GM10266 (cell line): ENCODE results near the gene RGMA.

Experiments used
- DNase-seq: peaks from one replicate; pipeline ENCODE4 v3.0.0; 2012; ENCODE audit errors: extremely low spot score
- TF ChIP-seq, protein P1 (sequence below): IDR thresholded peaks from 2 replicates; pipeline ENCODE4 v1.5.1; 2012; ENCODE audit warnings: mild to moderate bottlenecking, low read depth; ENCODE audit not compliant: control insufficient read depth, insufficient read depth; ENCODE audit errors: missing control alignments

Gene RGMA

DNA sequence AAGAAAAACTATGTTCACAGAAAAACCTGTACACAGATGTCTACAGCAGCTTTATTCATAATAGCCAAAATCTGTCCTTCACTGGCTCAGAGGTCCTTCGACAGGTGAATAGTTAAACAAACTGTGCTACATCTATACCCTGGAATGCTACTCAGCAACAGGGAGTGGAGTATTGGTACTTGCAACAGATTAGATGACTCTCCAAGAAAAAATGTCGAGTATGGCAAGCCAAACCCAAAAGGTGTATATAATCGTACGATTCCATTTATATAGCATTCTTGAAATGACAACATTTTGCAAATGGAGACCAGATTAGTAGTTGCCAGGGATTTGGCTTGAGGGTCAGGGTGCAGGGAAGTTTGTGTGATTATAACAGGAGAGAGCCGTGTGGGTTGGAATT, 22.4 kb upstream of the RGMA start:
- TF ChIP-seq, protein P1, sequence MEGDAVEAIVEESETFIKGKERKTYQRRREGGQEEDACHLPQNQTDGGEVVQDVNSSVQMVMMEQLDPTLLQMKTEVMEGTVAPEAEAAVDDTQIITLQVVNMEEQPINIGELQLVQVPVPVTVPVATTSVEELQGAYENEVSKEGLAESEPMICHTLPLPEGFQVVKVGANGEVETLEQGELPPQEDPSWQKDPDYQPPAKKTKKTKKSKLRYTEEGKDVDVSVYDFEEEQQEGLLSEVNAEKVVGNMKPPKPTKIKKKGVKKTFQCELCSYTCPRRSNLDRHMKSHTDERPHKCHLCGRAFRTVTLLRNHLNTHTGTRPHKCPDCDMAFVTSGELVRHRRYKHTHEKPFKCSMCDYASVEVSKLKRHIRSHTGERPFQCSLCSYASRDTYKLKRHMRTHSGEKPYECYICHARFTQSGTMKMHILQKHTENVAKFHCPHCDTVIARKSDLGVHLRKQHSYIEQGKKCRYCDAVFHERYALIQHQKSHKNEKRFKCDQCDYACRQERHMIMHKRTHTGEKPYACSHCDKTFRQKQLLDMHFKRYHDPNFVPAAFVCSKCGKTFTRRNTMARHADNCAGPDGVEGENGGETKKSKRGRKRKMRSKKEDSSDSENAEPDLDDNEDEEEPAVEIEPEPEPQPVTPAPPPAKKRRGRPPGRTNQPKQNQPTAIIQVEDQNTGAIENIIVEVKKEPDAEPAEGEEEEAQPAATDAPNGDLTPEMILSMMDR: no peak
- no peak for DNase-seq

DNA sequence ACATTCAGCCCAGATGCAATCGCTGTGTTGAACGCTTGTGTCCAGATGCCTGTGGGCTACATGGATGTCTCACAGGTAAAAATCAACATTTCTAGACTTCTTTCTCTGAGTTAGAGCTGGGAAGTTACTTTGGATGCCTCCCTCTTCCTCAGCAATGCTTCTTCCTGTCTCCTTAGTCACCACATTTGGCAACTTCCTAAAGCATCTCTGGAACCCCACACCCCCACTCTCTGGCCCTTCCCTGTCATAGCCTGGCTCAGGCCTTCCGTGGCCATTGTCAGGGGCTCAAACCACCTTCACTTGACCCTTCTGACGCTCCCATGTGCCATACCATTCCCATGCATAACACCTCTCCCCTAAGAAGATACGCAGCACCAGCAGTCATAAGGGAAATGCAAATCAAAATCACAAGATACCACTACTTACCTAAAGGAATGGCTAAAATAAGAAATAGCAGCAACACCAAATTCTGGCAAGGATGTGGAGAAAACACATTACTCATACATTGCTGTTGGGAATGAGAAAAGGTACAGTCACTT, 21.6 kb upstream of the RGMA start:
- DNase-seq: no peak
- TF ChIP-seq, protein P1: no peak

DNA sequence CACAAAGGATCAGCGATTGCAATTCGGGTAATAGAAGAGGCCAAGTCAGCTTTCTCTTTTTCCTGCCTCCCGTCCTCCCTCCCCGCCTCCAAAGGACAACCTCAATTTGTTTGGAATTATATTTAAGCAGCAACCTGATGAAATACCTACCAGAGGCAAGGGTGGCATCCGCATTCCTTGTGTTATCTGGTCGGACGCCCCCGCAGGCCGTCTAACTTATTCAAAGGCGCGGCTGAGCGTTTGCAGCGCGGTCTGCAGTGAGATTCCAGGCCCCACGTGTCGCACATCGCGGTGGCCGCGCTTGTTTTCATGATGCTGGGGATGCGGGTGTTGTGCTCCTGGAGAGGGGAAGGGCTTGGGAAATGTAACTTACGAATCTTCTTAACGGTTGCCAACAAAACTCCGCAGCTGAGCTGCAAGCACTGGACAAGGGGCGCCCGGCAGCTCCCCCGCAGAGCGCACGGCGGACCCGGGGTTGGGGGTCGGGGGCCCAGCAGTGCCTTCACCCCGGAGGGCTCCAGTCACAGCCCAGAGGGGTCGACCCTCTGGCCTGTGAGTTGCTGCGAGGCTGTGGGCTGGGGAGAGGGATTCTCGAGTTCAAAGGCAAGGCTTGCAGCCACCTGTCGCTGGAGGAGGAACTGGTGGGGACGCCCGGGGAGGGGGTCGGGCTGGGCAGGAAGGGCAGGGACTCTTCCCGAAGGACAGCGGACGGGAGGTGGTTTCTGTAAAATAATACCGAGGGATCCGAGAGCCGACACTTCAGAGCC, 20.5 kb upstream of the RGMA start:
- TF ChIP-seq, protein P1: no peak
- DNase-seq: no peak

DNA sequence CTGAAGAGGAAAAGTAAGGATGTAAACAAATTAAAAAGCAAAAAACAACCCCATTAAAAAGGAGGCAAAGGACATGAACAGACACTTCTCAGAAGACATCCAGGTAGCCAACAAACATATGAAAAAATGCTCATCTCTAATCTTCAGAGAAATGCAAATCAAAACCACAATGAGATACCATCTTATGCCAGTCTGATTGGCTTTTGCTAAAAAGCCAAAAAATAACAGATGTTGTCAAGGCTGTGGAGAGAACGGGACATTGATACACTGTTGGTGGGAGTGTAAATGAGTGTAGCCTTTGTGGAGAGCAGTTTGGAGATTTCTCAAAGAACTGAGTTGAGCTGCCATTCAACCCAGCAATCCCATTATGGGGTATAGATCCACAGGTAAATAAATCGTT, 18.6 kb upstream of the RGMA start:
- TF ChIP-seq, protein P1: no peak
- no peak for DNase-seq

DNA sequence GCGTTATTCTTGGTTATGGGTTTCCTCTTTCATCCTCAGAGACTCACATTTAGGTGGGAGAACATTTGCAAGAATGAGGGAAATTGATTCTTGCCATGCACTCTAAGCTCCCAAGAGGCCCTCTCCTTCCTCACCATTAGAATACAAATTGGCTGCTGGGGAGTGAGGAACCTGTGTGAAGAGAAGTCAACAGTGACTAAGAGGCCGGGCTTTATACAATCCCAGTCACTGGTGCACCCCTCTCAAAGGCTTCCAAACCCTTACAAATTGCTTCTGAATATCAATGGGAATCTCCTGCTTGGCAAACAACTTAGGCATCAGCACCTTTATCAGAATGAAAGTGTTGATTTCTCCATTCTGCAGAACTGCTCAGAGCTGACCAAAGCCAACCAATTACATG, 16.5 kb upstream of the RGMA start:
- no peak for DNase-seq
- TF ChIP-seq, protein P1: no peak

DNA sequence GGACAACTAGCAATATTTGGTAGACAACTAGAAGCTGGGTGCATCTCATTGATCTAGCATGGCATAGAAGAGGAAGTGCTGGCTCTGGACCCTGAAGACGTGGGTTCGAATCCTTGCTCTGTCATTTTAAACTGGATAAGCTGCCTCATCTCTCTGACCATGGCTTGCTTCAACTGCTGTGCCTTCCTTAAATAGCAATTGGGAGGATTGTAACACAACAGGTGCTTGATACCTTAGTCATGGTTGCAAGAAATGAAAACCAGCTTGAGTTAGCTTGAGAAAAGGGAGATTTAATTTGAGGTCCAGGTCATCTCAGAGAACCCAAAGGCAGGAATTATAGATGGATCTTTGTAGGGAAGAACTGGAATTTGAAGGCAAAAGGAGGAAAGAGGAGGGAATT, 14.8 kb upstream of the RGMA start:
- TF ChIP-seq, protein P1: no peak
- DNase-seq: no peak

DNA sequence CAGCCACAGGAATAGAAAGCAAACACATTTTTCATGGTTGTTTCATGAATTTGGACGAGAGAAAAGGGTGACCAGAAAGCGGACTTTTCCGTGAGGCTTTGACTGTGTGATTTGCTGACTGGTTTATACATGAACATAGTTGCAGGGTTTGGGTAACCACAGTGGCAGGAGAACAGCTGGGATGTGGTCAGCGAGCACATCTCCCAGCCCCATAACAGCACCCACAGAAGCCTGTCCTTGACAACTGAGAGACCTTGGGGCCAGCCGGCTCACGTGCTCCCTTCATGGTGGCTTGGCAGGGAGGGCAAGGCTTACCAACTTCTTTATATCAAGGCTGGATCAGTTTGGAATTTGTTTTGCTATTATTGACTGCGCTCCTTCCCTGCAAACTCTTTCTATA, 13.2 kb upstream of the RGMA start:
- TF ChIP-seq, protein P1: no peak
- DNase-seq: no peak
